ENCODE measurements around the gene ZMIZ1.

GRCh38 chr10:79116801-79117723 is 48.3 kb downstream of the ZMIZ1 start:
- TF ChIP-seq POLR2A (IDR thresholded peaks at IDR 0.05) (no peak), CTCF (IDR thresholded peaks at IDR 0.05) (no peak), EP300 (IDR thresholded peaks at IDR 0.05) (peak; percentile 53 to 77)
